Breast epithelium (tissue), 4 donors: ENCODE results near the gene FTCD. TPM values are rescaled to one million over a fixed set of nuclear protein-coding genes. Genes with fewer than 3 reads are reported as not detected.
"Not testable (repeated sequence)": the region's sequence is repeated elsewhere in the genome, so short reads cannot be mapped to it uniquely, and the experiment has no call there.

Experiments used
- DNase-seq, 2 donors: peaks; one replicate each; pipeline ENCODE4 v3.0.0-alpha.2; 2019; ENCODE audit warnings: low spot score in 2 of 2
- H3K27ac ChIP-seq, 2 donors: fragments of 200-600 bp; sonication (generic) in 1 of 2; one replicate each; pipeline ENCODE4 v1.5.1; 2016 to 2019; ENCODE audit warnings: mild to moderate bottlenecking in 1 of 2
- H3K27me3 ChIP-seq, 2 donors: fragments of 200-600 bp; sonication (generic) in 1 of 2; one replicate each; pipeline versions ENCODE4 v1.5.1 to v1.6.0; 2017 to 2019; ENCODE audit warnings: control low read depth in 1 of 2, mild to moderate bottlenecking in 1 of 2
- H3K36me3 ChIP-seq: fragments of 200-600 bp; one replicate; pipeline ENCODE4 v1.5.1; 2019
- H3K4me1 ChIP-seq, 2 donors: fragments of 200-600 bp; sonication (generic); one replicate each; pipeline ENCODE4 v1.5.1; 2016 to 2019; ENCODE audit warnings: control low read depth in 1 of 2
- H3K4me3 ChIP-seq, 3 donors: fragments of 200-600 bp; sonication (generic); 1 replicate in 2 of 3; 2 replicates in 1 of 3; pipeline ENCODE4 v1.5.1; 2016 to 2019; ENCODE audit warnings: mild to moderate bottlenecking in 3 of 3, moderate library complexity in 2 of 3
- H3K9me3 ChIP-seq, 2 donors: fragments of 200-600 bp; sonication (generic) in 1 of 2; one replicate each; pipeline ENCODE4 v1.5.1; 2016 to 2019; ENCODE audit warnings: control low read depth in 1 of 2
- CTCF ChIP-seq, 3 donors: fragments of 450-650 bp; IDR thresholded peaks; one replicate each; pipeline ENCODE4 v1.5.1; 2016 to 2017; ENCODE audit warnings: antibody characterized with exemption in 3 of 3, mild to moderate bottlenecking in 3 of 3, moderate library complexity in 3 of 3
- POLR2A ChIP-seq: fragments of 450-650 bp; IDR thresholded peaks from one replicate; pipeline ENCODE4 v1.6.1; 2016; ENCODE audit warnings: antibody characterized with exemption, mild to moderate bottlenecking, moderate library complexity
- POLR2AphosphoS5 ChIP-seq, 3 donors: sonication (generic); formaldehyde crosslinking; IDR thresholded peaks; one replicate each; pipeline ENCODE4 v1.6.1; 2017; ENCODE audit warnings: antibody characterized with exemption in 3 of 3
- intact Hi-C: fragments of 100-400 bp; cut with DNase I; formaldehyde crosslinking; loops from one replicate; pipeline ENCODE4 v1.15.1; 2023; ENCODE audit warnings: low total_unique reads
- total RNA-seq, 3 donors: library from RNA; depleted of rRNA; stranded (reverse); fragments of >200 nt; gene quantifications; one replicate each; pipeline ENCODE4 v1.1.0, GENCODE V29; 2016

FTCD gene
- total RNA-seq, 3 donors from 2014 or later = 0.59 TPM; not detected in 2

- TF ChIP-seq POLR2AphosphoS5 (IDR thresholded peaks at IDR 0.05) (no peak), POLR2A (no peak), CTCF (IDR thresholded peaks at IDR 0.05) (no peak)
- DNase-seq = peak in 1 of 2 donors; percentile 15
- peaks cover 13 to 17% of the 10 kb centered on the region in 2 donors for H3K4me1 ChIP-seq
- H3K27me3 ChIP-seq = no peaks in the 10 kb centered on the region
- H3K4me3 ChIP-seq = no peak overlapping the region
- no peaks in the 10 kb centered on the region for H3K36me3 ChIP-seq
- H3K27ac ChIP-seq = peak overlapping the region; percentile 87 to 92
- intact Hi-C loops = no loop called here
- no peaks in the 10 kb centered on the region for H3K9me3 ChIP-seq
Measured at GRCh38 chr21:46187261-46187660, 31.9 kb upstream of the FTCD start.

DNA sequence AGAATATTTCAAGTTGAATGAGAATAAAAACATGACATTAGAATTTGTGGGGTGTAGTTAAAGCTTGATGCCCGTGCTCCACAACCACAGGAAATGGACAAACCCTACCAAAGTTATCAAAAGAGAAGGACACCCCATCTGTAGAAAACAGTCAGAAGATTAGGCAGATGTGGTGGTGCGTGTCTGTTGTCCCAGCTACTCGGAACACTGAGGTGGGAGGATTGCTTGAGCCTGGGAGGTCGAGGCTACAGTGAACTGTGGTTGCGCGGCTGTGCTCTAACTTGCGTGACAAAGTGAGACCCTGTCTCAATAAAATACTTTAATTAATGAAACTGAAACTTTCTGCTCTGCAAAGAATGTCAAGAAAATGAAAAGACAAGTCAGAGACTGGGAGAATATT, 30.3 kb upstream of the FTCD start:
- Histone ChIP-seq H3K27me3 (no peaks in the 10 kb centered on the region), H3K4me1 (peaks cover 13 to 17% of the 10 kb centered on the region in 2 donors), H3K27ac (peak overlapping the region in 1 of 2 donors; percentile 83), H3K4me3 (peak overlapping the region in 1 of 3 donors; percentile 75), H3K9me3 (no peaks in the 10 kb centered on the region), H3K36me3 (no peaks in the 10 kb centered on the region)
- peak in 1 of 2 donors; percentile 11 for DNase-seq
- intact Hi-C loops = no loop called here
- TF ChIP-seq POLR2A (no peak), CTCF (IDR thresholded peaks at IDR 0.05) (no peak), POLR2AphosphoS5 (IDR thresholded peaks at IDR 0.05) (no peak)

- intact Hi-C loops = no loop called here
- Histone ChIP-seq H3K27ac (peak overlapping the region; percentile 82 to 83), H3K4me3 (peak overlapping the region; percentile 20 to 75 (median 67)), H3K36me3 (no peaks in the 10 kb centered on the region), H3K27me3 (no peaks in the 10 kb centered on the region), H3K9me3 (no peaks in the 10 kb centered on the region), H3K4me1 (peaks cover 12 to 17% of the 10 kb centered on the region in 2 donors)
- DNase-seq = peak; percentile 86 to 91
- no peak for TF ChIP-seq POLR2A
- TF ChIP-seq POLR2AphosphoS5 (IDR thresholded peaks at IDR 0.05) = peak; percentile 53 to 68 (median 59)
- TF ChIP-seq CTCF (IDR thresholded peaks at IDR 0.05) = no peak
Measured at GRCh38 chr21:46184625-46185555, 29.5 kb upstream of the FTCD start.

DNA sequence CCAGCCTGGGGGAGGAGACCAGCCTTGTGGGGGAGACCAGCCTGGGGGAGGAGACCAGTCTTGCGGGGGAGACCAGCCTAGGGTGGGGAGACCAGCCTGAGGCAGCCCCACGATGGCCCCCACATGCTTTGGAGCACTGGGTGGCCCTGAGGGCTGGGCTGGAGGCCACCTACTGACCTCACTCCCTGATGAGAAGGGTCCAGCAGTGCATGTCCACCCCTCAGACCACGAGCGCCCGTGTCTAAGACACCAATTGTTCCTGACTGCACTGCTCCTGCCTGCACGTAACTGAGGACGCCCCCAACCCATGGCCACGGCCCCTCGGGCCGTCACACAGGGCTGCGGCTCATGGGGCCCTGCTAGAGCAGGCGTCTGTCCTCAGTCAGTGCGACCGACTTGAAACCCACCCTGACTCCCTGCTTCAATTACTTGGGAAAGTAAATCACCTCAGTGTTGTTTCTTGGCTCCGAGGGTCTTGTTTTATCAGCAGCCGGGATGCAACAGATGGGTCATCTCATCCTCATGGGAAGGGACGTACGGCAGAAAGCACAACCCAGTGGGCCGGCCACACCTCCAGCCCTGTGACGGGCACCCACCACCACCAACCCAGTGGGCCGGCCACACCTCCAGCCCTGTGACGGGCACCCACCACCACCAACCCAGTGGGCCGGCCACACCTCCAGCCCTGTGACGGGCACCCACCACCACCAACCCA, 28.7 kb upstream of the FTCD start, which contains the start of gene SPATC1L:
SPATC1L (minus strand) TSS at position 550 of the 715 bp plus-strand sequence. CDS start 1,643 bp downstream, outside the sequence.
- Histone ChIP-seq H3K4me3 (peak within 1 kb of the TSS; percentile 39 to 78 (median 75)), H3K27me3 (no peaks in the 10 kb centered on the region), H3K4me1 (peaks cover 4 to 9% of the 10 kb centered on the region in 2 donors), H3K9me3 (no peaks in the 10 kb centered on the region), H3K36me3 (no peaks in the 10 kb centered on the region), H3K27ac (peak within 1 kb of the TSS; percentile 82 to 83)
- peak in 1 of 2 donors; percentile 76 for DNase-seq
- TF ChIP-seq CTCF (IDR thresholded peaks at IDR 0.05) (no peak), POLR2A (no peak), POLR2AphosphoS5 (IDR thresholded peaks at IDR 0.05) (no peak)
- intact Hi-C loops = no loop called here

- H3K4me1 ChIP-seq, DNase-seq, H3K27ac ChIP-seq, intact Hi-C loops, H3K9me3 ChIP-seq, H3K27me3 ChIP-seq, H3K36me3 ChIP-seq: not testable (repeated sequence)
- peak overlapping the region in 2 of 3 donors; percentile 75 to 78 for H3K4me3 ChIP-seq
Measured at GRCh38 chr21:46183337-46183909, 28.0 kb upstream of the FTCD start.
